Gastroesophageal sphincter (tissue), 4 donors: ENCODE measurements around the gene FGGY. TPM values are rescaled to one million over a fixed set of nuclear protein-coding genes. Genes with fewer than 3 reads are reported as not detected.

ENCODE experiments used
- ATAC-seq: fragments of 150-250 bp; one replicate; pipeline ENCODE4 v1.9.1; 2016; ENCODE audit warnings: mild to moderate bottlenecking, moderate library complexity
- H3K27ac ChIP-seq, 4 donors: fragments of 200-600 bp; sonication (generic) in 3 of 4; 1 replicate in 3 of 4; 2 replicates in 1 of 4; pipeline ENCODE4 v1.5.1; 2016 to 2019
- H3K27me3 ChIP-seq: fragments of 200-600 bp; sonication (generic); one replicate; pipeline ENCODE4 v1.5.1; 2019
- H3K36me3 ChIP-seq, 2 donors: fragments of 200-600 bp; sonication (generic); one replicate each; pipeline ENCODE4 v1.5.1; 2019; ENCODE audit warnings: control low read depth in 1 of 2
- H3K4me1 ChIP-seq, 3 donors: fragments of 200-600 bp; sonication (generic); 1 replicate in 2 of 3; 2 replicates in 1 of 3; pipeline ENCODE4 v1.5.1; 2016 to 2019; ENCODE audit warnings: control low read depth in 2 of 3
- H3K4me3 ChIP-seq, 2 donors: fragments of 200-600 bp; sonication (generic); one replicate each; pipeline ENCODE4 v1.5.1; 2019; ENCODE audit warnings: mild to moderate bottlenecking in 1 of 2, moderate library complexity in 1 of 2
- H3K9me3 ChIP-seq, 3 donors: fragments of 200-600 bp; sonication (generic); one replicate each; pipeline ENCODE4 v1.5.1; 2017 to 2019; ENCODE audit warnings: control low read depth in 2 of 3
- CTCF ChIP-seq, 4 experiments: fragments of 200-600 bp in 2 of 4; fragments of 450-650 bp in 2 of 4; sonication (generic) in 1 of 4; IDR thresholded peaks; one replicate each; pipeline ENCODE4 v1.5.1; 2017 to 2019; ENCODE audit warnings: antibody characterized with exemption in 4 of 4, mild to moderate bottlenecking in 2 of 4, moderate library complexity in 2 of 4
- EP300 ChIP-seq: sonication (generic); formaldehyde crosslinking; IDR thresholded peaks from one replicate; pipeline ENCODE4 v1.6.1; 2017; ENCODE audit warnings: antibody characterized with exemption, mild to moderate bottlenecking
- POLR2A ChIP-seq, 2 donors: fragments of 450-650 bp; IDR thresholded peaks; one replicate each; pipeline ENCODE4 v1.6.1; 2017; ENCODE audit warnings: antibody characterized with exemption in 2 of 2, mild to moderate bottlenecking in 2 of 2, moderate library complexity in 1 of 2
- POLR2AphosphoS5 ChIP-seq: sonication (generic); formaldehyde crosslinking; IDR thresholded peaks from one replicate; pipeline ENCODE4 v1.6.1; 2017; ENCODE audit warnings: antibody characterized with exemption
- WGBS, 2 donors: methylation state at CpG; one replicate each; pipeline ENCODE4 v1.1.5; 2018; ENCODE audit warnings: low coverage in 1 of 2; 5-methylcytosine and 5-hydroxymethylcytosine counted together
- total RNA-seq, 4 donors: library from RNA; depleted of rRNA; stranded (reverse); fragments of >200 nt; gene quantifications; one replicate each; pipeline ENCODE4 v1.1.0, GENCODE V29; 2016

FGGY gene
- total RNA-seq, 4 donors from 2014 or later: 19.0 to 29.6 (median 25.2) TPM

GRCh38 chr1:59293206-59293605 is 3.7 kb upstream of the FGGY start:
- TF ChIP-seq EP300 (no peak), POLR2AphosphoS5 (no peak), CTCF (IDR thresholded peaks at IDR 0.05) (no peak), POLR2A (IDR thresholded peaks at IDR 0.05) (no peak)
- no peaks in the 10 kb centered on the region for H3K27me3 ChIP-seq
- no peaks in the 10 kb centered on the region for H3K36me3 ChIP-seq
- WGBS, 2 donors: 49 to 60% methylated on average over 2 of the region's 2 CpGs
- peak overlapping the region in 1 of 4 donors; percentile 29 for H3K27ac ChIP-seq
- no peak overlapping the region for H3K4me3 ChIP-seq
- no peaks in the 10 kb centered on the region for H3K9me3 ChIP-seq
- H3K4me1 ChIP-seq: peaks cover 4 to 22% (median 6%) of the 10 kb centered on the region in 3 donors
- ATAC-seq: no peak

GRCh38 chr1:59293849-59294248 is 3.0 kb upstream of the FGGY start:
- Histone ChIP-seq H3K36me3 (no peaks in the 10 kb centered on the region), H3K4me3 (no peak overlapping the region), H3K27ac (no peak overlapping the region), H3K4me1 (peaks cover 4 to 29% (median 7%) of the 10 kb centered on the region in 3 donors), H3K27me3 (no peaks in the 10 kb centered on the region), H3K9me3 (no peaks in the 10 kb centered on the region)
- 86% methylated on average over 4 of the region's 12 CpGs; no CpG with 5 or more reads in 1 of the 2 donors for WGBS, 2 donors
- no peak for ATAC-seq
- no peak for TF ChIP-seq CTCF (IDR thresholded peaks at IDR 0.05)
- TF ChIP-seq POLR2AphosphoS5: no peak

- no peak overlapping the region for H3K4me3 ChIP-seq
- WGBS, 2 donors: 98 to 100% methylated on average over 3 to 4 of the region's 4 CpGs
- no peaks in the 10 kb centered on the region for H3K27me3 ChIP-seq
- H3K36me3 ChIP-seq: no peaks in the 10 kb centered on the region
- H3K9me3 ChIP-seq: no peaks in the 10 kb centered on the region
- no peak for ATAC-seq
- no peak overlapping the region for H3K27ac ChIP-seq
- H3K4me1 ChIP-seq: peaks cover 4 to 33% (median 7%) of the 10 kb centered on the region in 3 donors
- TF ChIP-seq POLR2A (IDR thresholded peaks at IDR 0.05): no peak
- no peak for TF ChIP-seq POLR2AphosphoS5
- no peak for TF ChIP-seq EP300
These were observed 2.5 kb upstream of the FGGY start for GRCh38 chr1:59294423-59294822.

GRCh38 chr1:59295618-59296017 is 1.3 kb upstream of the FGGY start:
- peaks cover 4 to 33% (median 7%) of the 10 kb centered on the region in 3 donors for H3K4me1 ChIP-seq
- H3K27ac ChIP-seq: peak overlapping the region; percentile 96 to 99 (median 98)
- WGBS, 2 donors: 42 to 54% methylated on average over 3 to 4 of the region's 4 CpGs
- peak overlapping the region; percentile 60 to 85 for H3K4me3 ChIP-seq
- H3K9me3 ChIP-seq: no peaks in the 10 kb centered on the region
- ATAC-seq: no peak
- H3K27me3 ChIP-seq: no peaks in the 10 kb centered on the region
- no peaks in the 10 kb centered on the region for H3K36me3 ChIP-seq
- no peak for TF ChIP-seq EP300
- TF ChIP-seq CTCF (IDR thresholded peaks at IDR 0.05): no peak
- TF ChIP-seq POLR2A (IDR thresholded peaks at IDR 0.05): no peak
- TF ChIP-seq POLR2AphosphoS5: no peak

GRCh38 chr1:59298026-59298583 is 1.2 kb downstream of the FGGY start:
- Histone ChIP-seq H3K27ac (peak overlapping the region; percentile 96 to 99 (median 98)), H3K4me3 (no peak overlapping the region), H3K27me3 (no peaks in the 10 kb centered on the region), H3K36me3 (no peaks in the 10 kb centered on the region), H3K9me3 (no peaks in the 10 kb centered on the region), H3K4me1 (peaks cover 4 to 33% (median 7%) of the 10 kb centered on the region in 3 donors)
- TF ChIP-seq EP300: no peak
- no peak for TF ChIP-seq CTCF (IDR thresholded peaks at IDR 0.05)
- no peak for TF ChIP-seq POLR2A (IDR thresholded peaks at IDR 0.05)
- no peak for TF ChIP-seq POLR2AphosphoS5
- ATAC-seq: no peak
- WGBS, 2 donors: 33 to 50% methylated on average over 1 of the region's 2 CpGs
